RPMI8226 (cell line): ENCODE data around the gene KMT2C.
"Not testable (repeated sequence)": the region's sequence is repeated elsewhere in the genome, so short reads cannot be mapped to it uniquely, and the experiment has no call there.

Source experiments
- DNase-seq: peaks from one replicate; pipeline ENCODE4 v3.0.0-alpha.2; 2015

The KMT2C gene

DNA sequence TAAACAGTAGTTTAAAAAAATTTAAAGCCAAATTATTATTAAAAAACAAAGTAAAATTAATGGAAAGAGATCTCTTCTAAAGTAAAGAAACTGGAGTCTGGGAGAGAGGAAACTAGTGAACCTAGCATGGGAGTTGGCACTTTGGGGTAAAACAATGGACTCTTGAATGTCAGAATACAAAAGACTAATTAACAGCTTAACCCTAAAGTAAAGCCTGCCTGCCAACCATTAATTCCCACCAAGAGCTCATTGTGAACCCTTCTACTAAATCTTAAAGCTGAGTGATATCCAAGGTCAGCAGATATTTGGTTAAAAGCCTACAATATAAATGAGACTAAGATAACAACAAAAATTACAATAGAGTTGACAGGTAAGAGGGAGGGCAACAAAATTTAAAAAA, 36.5 kb downstream of the KMT2C start:
- DNase-seq, result no peak

DNA sequence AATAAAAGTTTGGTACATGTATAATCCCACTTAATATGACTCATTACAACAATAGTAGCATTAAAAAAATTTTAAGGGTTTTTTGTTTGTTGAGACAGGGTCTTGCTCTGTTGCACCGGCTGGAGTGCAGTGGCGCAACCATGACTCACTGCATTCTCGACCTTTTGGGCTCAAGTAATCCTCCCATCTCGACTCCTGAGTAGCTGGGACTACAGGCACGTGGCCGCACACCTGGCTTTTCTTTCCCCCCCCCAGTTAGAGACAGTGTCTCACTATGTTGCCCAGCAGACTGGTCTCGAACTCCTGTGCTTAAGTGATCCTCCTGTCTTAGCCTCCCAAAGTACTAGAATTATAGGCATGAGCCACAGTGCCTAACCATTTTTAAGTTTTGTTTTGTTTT, 40.7 kb downstream of the KMT2C start:
- no peak for DNase-seq

DNA sequence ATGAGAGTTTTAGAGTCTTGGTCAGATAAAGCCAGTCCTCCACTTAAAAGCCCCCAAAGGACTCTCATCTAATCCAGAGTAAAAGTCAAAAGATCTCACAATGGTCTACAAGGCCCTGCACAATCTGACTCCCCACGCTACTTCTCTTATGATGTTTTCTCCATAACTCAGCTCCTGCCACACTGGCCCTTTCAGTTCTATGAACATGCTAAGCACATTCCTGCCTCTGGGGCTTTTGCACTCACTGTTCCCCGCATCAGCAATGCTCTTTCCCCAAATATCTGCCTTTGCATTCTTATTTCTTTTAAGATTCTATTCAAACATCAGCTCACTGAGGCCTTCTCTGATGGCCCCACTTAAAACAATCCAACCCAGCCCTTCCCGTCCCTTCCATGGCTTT, 41.6 kb downstream of the KMT2C start:
- DNase-seq, result peak; percentile 57

DNA sequence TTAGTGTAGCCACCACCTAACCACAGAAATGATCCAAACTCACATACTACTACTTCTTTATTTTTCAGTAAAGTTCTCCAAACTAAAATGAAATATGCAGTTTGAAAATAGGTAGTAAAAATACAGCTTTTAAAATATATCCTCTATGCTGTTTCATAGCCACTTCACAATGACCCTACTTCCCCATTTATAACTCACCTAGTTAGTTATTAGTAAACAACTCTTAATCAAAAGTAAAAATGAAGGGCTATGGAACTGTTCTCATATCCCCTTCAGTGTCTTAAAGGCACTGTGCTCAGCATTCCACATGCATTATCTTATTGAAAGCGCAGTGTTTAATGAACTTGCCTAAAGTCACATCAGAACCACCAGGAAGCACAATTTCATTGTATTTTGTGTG, 43.5 kb downstream of the KMT2C start:
- no peak for DNase-seq

DNA sequence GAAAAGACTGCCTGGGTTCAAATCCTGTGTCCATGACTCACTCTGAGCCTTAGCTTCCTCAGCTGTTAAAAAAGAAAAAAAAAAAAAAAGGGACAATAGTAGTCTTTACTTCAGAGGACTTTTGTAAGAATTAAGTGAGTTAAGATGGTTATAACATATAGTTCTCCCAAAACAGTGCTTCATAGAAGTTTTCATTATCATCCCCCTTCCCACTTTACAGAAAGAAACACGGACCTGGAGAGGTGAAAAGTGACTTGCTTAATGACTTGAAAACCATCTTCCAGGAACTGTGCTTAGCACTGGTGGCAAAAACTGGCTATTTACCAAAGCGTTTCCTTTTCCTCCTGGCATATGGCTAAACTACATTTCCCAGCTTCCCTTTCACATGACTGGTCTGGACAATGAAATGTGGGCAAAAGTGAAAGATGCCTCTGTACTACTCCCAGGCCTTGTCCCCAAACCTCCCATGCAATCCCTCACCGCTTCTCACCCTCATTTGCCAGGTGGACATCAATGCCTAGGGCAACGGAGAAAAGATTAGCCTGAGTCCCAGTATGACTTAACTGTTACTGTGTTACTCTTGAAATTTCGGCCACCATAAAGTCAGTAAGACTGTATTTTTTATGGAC, 49.6 kb downstream of the KMT2C start:
- not testable (repeated sequence) for DNase-seq

DNA sequence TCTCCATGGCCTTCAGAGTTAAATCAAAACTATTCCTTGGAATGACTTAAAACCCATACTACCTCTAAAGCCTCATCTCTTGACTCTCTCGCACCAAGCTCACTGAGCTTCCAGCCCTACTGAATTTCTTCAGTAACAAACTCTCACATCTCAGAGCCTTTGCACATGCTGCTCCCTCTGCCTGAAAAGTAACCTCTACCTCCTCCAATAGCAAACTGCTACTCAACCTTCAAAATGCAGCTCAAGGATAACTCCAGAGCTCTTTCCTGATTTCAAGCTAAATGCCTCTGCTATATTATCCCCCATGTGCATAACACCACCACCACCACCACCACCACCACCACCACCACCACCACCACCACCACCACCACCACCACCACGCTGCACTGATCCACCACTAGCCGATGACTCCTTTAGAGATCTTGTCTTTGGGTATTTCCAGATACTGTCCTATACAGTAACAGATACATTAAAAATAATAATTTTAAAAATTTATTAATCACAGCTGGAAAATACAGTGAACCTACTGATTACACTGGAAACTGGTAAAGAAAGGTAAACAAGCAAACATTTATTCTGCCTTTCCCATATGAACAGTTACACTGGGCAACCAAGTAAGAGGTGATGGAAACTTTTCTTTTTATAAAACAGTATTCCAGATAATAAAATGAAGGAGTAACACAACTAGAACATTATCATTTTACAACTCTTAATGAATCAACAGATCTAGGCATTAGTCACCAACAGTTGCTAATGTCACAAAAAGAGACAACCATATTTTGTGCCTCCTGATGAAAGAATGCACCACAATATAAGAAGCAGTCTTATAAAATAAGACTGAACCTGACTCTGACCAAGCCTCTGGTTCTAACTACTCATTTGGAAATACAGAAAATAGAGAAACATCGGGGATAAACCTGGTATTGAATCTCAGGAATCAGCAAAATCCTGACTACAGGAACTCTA, 51.3 kb downstream of the KMT2C start:
- not testable (repeated sequence) for DNase-seq

DNA sequence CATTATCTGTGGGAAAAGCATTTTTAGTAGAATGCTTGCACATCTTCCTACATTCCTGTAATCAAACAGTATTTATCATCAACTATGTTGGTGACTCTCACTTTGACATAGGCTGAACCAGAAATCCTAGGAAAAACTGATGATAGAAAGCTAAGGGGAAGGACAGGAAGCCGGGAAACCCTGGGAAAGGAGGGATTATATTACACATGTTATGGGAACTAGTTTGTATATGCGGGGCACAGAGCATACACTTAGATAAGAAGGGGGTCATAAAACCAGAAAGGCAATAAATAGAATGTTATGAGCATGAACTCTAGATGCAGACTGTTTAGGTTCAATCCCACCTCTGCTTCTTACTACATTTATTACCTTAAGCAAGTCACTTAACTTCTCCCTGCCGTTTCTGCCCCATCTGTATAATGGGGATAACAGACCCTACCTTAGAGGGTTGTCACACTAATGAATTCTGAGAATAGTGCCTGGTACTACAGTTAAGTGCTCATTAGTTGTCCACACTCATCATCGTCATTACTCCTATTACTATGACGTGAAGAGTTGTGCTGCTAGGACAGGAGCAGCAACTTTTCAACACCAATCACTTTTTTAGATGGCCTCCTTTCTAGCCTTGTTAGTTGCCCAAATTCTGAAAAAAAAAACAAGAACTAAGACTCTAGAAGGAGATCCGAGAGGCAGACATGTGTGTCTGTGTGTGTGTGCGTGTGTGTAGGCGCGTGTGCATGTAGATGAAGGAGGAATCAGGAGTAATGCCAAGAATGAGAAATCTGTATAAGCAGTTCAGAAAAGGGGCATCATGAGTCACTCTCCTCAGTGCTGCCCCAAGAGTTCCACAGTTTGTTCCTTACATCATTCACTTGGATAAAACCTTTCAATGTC, 52.2 kb downstream of the KMT2C start:
- no peak for DNase-seq

DNA sequence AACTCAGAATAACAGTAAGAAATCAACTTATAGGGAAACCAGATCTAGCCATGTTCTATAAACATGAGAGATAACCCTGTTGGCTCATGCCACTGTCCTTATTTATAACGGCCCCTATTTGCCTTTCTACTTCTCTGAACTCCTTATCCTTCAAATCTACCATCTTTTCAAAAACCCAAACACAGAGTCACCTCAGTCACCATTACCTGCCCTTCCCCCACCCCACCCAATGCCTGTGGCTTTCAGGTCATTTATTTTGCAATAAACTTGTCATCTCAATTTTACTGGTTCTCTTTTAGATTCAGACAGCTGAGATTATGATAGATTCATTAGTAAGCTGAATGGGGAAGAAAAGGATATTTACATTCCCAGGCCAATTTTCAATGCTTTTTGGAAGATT, 53.6 kb downstream of the KMT2C start:
- no peak for DNase-seq

DNA sequence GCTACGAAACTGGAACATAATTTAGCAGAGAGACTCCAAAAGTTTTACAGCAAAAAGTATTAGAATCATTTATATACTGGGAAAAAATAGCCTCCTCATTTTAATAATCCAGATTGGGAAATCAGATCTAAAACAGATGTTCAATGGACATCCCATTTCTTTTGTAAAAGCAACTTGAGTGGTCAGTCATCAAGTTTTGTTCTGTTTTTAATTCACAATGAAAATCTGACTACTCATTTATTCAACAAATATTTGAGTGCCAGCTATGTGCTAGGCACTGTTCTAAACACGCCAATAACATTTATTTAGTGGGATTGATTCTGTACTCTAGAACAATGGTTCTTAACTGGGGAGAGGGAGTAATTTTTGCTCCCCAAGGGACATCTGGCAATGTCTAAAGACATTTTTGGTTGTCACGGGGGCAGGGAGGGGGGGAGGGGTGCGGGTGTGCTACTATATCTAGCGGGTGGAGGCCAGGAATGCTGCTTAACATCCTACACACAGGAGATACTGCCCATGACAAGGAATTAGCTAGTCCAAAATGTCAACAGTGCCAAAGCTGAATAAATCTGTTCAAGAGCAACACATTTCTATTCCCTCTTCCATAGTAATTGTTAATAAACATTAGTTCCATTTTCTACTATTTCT, 54.7 kb downstream of the KMT2C start:
- not testable (repeated sequence) for DNase-seq

DNA sequence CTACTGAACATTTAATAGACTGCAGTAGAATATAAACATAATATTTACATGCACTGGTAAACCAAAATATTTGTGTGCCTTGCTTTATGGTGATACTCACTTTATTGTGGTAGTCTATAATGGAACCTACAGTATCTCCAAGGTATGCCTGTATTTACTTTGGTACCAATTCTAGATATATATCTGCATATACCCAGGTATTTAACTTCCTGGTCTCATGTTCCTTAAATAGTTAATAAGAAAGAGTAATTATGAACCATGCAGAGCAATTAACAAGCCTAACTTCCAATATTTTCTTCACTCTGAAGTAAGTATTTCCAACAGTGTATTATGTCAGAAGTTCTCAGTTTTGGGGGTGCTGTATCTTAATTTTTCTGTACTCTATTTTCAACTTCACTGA, 57.3 kb downstream of the KMT2C start:
- DNase-seq, result not testable (repeated sequence)

DNA sequence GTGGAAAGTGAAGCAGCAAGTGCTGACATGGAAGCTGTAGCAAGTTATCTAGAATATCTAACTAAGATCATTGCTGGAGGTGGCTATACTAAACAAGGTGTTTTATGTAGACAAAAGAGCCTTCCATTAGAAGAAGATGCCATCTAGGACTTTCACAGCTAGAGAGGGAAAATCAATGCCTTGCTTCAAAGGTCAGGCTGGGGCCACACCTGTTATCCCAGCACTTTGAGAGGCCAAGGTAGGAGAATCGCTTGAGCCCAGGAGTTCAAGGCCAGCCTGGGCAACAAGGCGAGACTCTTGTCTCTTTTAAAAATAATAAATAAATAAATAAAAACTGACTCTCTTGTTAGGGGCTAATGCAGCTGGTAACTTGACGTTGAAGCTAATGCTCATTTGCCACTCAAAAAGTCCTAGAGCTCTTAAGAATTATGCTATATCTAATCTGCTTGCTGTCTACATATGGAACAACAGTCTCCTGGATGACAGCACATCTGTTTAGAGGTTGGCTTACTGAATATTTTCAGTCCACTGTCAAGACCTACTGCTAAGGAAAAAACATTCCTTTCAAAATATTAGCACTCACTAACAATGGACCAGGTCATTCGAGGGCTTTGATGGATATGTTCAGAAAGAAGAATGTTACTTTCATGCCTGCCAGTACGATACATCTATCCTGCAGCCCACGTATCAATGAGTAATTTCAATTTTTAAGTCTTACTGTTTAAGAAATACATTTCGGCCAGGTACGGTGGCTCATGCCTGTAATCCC, 58.9 kb downstream of the KMT2C start:
- not testable (repeated sequence) for DNase-seq

DNA sequence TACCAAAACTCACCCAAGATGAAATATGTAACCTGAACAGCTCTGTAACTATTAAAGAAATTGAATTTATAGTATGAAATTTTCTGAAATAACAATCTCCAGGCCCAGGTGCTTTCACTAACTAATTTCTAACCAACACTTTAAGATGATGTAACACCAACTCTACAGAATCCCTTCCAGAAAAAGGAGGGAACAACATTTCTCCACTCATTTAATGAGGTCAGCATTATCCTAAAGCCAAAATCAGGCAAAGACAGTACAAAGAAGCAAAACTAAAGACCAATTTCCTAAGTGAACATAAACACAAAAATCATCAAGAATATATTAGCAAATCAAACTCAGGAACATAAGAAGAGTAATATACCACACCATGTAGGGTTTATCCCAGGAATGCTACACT, 65.5 kb downstream of the KMT2C start:
- no peak for DNase-seq

DNA sequence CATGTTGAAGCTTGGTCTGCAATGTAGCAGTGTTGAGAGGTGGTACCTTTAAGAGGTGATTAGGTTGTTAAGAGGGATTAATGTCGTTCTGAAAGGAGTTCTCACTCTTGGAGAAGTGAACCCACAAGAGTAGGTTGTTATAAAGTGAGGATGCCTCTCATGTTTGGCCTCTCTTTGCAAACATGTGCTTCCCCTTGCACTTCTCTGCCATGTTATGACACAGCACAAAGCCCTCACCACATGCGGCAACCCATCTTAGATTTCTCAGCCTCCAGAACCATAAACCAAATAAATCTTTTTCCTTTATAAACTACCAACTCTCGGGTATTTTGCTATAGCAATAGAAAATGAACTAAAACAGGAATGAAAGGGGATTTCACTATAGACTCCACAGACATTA, 66.3 kb downstream of the KMT2C start:
- DNase-seq, result no peak

DNA sequence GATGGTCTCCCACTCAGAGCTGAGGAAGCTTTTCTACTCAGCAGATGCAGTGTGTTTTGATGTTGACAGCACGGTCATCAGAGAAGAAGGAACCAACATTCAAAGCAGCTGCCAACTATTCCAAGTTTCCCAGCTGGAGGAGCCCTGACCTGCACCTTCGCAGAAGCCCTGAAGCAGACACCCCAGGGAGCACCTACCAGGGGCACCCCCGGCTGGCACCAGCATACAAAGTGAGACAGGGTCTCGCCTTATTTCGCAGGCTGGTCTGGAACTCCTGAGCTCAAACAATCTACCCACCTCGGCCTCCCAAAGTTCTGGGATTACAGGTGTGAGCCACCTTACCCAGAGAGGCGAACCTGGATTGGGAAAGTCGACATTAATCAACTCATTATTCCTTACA, 68.6 kb downstream of the KMT2C start:
- no peak for DNase-seq

DNA sequence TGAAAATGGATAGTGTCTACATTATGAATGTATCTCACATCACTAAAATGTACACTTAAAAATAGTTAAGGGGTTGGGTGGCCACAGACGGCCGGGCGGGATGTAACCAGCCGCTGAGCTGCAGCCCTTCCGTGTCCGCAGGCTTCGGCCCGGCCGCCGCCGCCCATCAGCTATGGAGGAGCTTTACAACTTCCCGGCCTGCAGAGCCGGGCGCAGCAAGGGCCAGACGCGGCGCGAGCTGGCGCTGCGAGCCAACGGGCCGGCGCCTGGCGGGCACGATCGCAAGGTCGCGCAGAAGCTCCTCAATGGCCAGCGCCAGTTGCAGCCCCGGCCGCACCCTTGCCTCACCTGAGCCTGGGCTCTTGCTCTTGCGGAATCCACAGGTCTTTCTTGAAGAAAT, 69.1 kb downstream of the KMT2C start:
- no peak for DNase-seq

DNA sequence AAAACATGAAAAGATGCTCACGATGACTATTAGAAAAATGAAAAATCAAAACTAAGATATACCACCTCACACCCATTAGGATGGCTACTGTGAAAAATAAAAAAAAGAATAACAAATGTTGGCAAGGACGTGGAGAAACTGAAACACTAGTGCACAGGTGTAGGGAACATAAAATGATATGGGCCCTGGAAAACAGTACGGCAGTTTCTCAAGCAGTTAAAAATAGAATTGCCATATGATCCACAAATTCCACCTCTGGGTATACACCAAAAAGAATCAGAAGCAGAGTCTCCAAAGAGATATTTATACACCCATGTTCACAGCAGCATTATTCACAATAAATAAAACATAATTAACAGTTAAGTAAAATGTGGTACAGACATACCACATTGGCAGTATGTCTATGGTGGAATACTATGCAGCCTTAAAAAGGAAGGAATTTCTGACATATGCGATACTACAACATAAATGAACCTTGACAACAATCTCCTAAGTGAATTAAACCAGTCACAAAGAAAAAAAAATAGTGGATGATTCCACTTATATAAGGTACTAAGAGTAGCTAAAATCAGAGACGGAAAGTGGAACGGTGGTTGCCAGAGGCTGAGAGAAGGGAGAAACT, 69.7 kb downstream of the KMT2C start:
- DNase-seq, result no peak

DNA sequence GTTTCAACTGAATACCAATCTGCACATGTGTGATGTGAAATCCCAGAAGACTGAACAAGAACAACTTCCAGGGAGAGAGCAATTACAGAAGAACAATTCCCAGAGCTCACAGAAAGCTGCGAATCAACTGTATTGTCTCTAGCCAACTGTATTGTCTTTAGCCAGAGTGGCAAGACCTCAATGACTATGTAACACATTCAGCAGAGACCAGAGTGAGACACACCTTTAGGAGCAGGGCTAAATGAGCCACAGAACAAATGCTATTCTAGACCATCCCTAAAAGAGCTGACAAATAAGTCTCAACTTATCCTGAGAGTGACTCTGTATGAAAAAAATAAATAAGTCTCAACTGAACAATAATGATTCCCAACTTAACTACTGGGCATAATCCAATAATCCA, 72.0 kb downstream of the KMT2C start:
- no peak for DNase-seq

DNA sequence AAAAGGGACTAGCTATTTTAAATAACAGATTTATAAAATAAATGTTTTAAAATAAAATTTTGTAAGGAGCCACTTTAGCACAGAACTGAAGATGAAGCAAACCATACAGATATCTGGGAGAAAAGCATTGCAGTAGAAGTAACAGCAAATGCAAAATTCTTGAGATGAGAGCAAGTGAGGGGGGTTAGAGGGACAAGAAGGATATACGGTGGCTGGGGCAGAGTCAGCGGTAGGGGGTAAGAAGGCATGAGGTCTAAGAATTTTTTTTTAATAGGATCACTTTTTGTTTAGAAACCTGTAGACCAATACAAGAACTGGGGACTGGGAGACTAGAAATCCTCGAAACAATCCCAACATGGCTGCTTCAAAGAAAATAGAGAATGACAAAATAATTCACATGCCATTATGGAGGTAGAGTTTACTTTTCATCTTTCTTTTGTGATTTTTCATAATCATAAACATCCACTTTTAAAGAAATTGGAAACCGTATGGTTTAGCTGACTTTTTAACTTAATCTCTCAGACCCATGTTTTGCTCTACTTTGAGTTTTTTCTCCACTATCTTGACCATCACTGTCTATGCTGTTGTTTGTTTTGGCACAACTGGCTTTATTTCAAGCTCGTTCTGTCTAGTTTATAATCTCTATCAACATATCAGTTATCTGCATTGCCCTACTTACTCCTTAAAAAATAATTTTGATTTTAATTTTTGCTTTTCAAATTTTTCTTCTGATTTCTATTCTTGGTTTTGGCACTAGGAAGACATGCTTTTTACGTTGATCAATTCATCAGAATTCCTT, 73.5 kb downstream of the KMT2C start:
- no peak for DNase-seq

DNA sequence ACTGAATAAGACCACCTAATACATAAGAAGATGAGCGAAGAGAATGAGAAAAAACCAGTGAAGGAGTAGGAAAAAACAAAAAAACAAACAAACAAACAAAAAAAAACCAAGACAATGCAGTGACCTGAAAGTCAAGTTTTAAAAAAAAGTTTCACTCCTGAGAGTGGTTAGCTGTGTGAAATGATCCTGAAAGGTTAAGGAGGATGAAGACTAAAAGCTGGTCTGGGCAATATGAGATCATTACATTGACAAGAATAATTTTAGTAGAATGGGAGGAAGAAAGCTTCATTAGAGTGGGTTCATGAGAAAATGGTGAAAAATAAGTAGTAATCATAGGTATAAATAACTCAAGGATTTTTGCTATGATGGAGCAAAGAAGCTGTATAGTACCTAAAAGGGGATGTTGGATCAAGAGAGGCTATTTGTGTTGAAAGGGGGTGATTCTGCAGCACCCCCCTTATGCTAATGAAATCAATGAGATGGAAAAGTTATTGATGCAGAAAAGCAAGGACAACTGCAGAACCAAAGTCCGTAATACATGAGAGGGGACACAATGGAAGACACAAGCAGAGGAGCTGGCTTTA, 80.2 kb downstream of the KMT2C start:
- no peak for DNase-seq

DNA sequence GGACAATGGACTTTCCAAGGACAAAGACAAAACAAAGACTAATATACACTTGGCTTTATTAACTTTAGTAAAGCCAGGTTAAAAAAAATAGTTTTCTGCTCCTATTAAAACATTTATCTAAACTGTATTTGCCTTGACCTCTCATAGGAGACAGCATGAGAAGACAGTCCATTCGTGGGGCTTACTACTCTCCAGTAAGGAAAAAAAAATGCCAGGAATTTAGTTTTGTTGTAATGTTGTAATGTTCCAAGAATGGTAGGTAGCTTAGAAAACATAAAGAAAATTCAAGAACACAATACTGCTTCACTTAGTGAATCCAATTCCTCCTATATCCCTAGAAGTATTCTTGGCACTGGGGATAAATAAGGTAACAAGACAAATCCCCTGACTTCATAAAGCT, 81.7 kb downstream of the KMT2C start:
- DNase-seq, result no peak
